HG03378 (cell line): Measurements from ENCODE around the gene CARD19.
A peak's percentile ranks its signal among the peaks of the same experiment; 100 is the strongest.

Experiments used
- ATAC-seq: cut with Tn5 transposase; IDR thresholded peaks from one replicate; pipeline ENCODE4 v1.9.1; 2021; ENCODE audit warnings: mild to moderate bottlenecking, moderate library complexity; ENCODE audit not compliant: unreplicated experiment

Gene CARD19

DNA sequence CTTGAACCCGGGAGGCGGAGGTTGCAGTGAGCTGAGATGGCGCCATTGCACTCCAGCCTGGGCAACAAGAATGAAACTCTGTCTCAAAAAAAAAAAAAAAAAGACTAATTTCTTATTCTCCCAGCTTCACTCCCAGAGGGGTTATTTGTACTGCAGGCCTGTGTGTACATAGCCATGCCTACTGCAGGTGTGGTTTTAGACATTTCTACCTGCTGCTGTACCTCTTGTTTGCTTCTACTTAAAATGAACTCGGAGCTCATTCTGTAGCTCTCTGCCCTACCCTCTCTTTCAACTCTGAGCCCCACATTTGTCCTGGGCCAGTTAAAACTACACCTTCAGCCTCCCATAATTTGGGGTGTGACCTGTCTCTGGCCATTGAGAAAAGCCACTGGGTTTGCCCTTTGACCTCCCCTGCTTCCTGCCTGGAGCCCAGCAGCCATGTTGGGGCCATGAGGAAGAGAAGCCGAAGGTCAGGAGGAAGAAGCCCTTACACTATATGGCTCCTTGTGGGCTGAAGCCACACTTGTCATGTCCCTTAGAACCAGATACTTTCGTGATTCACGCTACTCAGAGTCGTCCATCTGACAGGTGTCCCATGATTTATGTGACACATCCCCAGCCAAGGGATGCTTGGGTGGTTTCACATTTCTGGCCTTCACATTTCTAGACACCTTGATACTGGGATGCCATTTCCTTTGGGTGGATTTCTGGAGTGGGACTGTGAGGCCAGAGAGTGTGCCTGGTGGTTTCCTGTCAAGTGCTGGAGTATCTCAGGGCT, 9.4 kb upstream of the CARD19 start:
- ATAC-seq: no peak

DNA sequence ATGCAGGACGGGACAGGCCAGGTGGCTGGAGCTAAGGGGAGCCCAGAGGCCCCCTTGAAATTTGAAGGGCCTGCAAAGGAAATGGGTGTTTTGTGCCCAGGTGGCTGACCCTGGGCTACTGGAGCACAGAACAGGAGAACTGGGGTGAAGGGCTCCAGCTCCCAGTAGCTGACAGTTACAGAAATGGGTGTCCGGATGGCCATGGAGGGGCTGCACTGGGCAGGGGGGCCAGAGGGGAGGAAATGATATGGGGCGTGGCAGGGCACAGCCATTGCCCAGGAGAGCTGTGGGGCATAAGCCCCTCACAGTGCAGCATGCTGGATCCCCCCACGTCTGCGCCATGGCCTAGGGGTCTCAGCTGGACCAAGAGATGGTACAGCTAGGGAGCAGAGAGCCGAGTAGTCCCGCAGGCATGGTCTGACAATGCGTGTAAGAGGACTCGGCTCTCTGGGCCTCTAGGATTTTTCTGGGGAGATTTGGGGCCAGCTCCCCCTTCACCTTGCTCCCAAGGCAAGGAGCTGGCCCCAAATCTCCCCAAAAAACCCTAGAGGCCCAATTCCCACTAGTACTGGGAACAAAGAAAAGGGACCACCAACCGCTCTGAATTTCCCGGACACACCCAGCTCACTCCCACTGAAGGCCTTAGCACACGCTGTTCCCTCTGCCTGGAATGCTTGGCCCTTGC, 7.9 kb upstream of the CARD19 start:
- no peak for ATAC-seq

DNA sequence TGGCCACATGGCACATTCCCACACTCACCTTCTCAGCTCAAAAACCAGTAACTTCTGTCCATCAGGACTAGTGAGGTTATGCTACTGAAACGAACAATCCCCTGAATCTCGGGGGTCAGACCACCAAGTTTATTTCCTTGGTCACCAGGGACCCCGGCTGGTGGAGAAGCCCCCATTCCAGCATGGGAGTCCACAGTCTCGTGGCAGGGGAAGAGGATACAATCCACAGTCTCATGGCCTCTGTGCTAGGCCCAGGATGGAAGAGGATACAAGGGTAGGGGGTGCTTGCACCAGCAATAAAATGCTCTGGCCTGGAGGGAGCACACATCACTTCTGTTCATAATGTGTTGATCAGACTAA, 7.4 kb upstream of the CARD19 start:
- no peak for ATAC-seq

DNA sequence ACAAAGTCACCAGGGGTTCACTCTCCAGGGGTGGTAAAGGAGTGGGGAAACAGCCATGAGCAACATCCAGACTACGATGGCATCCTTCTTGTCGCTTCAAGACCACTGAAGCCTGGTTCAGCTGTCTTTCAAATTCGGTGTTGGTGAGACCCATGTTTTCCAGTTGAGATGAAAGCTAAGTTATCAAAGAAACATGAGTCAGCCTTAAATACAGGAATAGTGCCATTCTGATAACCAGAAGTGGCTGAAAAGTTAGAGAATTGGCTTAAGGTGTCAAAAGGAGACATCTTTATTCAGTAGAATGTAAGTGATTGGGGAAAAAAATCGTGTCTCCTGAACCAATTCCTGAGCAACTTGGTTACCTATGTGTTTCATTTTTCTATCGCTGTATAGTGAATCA, 7.0 kb upstream of the CARD19 start:
- ATAC-seq: no peak

DNA sequence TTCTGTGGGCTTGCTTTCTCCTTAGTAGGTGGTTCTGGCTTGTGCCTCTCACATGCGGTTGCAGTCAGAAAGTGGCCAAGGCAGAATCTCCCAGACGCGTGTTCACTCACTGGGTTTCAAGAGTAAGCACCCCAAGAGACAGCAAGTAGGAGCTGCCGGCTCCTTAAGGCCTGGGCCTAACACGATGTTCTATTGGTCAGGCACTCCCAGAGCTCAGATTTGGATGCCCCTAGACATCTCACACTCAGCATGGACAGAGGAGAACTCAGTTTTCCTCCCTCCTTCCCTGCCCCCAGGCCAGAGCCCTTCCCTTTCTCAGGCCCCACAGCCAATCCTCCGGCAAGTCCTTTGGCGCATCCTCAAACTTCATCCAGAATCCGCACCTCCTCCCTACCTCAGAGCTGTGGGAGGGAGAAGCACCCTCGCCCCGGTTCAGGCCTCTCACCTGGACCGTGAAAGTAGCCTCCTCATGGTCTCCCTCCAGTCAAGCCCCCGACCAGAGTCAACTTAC, 6.5 kb upstream of the CARD19 start:
- no peak for ATAC-seq

DNA sequence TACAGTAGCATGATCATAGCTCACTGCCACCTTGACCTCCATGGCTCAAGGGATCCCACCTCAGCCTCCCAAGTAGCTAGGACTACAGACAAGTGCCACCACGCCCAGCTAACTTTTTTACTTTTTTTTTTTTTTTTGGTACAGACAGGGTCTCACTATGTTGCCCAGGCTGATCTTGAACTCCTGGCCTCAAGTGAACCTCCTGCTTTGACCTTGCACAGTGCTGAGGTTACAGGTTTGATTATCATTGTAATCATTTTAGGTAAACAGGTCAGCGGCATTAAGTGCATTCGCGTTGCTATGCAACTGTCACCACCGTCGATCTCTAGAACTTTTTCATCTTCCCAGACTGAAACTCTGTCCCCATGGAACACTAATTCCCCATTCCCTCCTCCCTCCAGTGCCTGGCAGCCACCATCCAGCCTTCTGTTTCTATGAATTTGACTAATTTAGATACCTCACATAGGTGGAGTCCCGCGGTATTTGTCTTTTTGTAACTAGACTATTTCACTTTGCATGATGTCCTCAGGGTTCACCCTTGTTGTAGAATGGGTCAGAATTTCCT, 5.8 kb upstream of the CARD19 start:
- ATAC-seq: no peak

DNA sequence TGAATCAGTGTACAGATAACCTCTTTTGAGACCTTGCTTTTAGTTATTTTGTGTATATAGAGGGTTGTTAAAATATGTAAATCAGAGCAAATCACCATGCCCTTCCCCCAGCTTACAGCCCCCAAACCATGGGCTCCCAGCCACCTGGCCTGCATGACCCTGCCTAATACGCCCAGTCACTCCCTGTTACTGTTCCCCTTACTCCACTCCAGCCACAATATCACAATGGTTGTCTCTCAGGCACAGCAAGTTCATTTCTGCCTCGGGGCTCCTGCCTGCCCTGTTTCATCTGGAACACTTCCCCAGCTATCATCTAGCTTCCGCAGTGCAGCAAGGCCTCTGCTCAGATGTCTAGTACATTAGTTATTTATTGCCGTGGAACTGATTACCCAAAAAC, 5.0 kb upstream of the CARD19 start:
- no peak for ATAC-seq

DNA sequence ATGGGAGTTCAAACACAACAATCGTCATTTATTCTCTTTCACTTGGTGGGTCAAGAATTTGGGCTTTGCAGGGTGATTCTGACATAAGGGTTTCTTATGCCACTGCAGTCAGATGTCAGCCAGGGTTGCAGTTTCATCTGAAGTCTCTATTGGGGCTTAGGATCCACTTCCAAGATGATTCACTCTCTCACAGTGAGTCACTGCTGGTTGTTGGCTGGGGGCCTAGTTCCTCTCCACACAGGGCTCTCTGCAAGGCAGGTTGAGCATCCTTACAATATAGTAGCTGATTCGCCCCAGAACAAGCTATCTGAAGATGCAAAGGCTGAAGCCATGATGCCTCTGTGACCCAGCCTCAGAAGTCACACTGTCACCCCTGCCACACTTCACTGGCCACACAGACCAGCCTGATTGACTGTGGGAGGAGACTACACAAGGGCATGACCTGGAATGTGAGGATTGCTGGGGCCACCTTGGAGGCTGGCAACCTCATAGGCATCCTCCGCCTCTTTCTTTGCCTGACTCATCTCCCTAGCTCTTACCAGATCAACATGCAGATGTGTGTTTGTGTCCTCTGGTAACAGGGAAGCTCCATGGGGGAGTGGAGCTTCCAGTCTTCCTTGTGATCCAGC, 4.5 kb upstream of the CARD19 start:
- no peak for ATAC-seq

DNA sequence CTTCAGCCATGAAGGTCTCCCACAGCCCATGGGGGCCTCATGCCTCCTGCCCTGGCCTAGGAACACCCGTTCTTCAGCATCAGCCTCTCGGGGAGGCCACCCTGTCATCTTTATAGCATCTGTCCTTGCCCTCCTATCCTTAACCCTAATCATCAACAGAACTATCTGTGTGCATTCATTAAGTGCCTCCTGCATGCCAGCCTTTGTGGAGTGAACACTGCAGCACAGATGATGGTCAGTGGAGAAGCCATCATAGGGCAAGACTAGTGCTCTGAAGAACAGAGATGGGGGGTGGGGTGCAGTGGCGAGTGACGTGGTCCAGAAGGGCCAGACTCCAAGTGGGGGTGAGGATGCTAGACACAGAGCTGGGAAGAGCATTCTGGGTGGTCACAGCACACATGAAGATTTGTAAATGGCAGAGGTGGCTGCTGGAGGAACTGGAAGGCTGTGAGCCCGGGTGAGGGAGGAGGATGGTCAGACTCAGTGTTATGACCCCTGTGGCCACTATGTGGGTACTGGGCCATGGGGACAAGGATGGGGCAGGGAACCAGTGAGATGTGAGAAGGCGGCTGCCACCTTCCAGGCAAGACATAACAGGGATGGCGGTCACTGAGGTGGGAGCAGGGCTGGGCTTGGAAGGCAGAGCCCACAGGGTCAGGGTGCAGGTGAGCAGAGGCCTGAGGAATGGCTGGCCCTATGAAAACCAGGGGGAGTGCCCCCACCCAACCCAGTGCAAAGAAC, 3.6 kb upstream of the CARD19 start:
- ATAC-seq: no peak

DNA sequence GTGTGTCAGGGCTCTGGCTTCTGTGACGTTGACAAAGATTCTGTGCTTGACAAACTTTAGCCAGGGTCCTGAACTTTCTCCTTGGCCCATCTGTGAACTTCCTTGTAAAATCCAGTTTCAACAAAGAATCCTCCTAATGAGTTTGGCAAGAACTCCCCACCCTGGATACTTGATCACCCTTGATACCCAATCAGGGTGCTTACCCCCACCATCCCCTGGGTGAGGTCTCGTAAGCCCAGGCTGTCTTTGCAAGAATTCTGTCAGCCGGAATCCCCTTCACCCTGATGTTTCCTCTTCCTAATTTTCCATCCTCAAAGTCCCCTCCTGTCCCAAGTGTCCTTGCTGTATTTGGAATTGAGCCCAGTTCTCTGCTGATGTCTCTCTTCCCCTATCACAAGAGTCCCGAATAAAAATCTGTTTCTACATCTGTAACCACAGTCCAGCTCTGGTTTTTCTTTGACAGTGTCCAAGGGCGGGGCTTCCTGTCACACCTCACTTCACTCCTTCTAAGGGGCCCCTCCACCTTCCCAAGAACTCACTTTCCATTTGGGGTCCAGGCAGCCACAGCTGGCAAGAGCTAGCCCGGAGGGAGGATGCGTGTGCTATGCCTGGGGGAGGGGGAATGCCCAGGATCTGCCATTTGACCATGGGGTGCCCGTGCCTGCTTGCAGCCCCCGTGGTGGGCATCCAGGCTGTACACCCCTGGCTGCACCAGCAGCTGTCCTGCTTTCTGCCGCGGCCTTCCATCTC, 2.7 kb upstream of the CARD19 start:
- ATAC-seq: no peak

DNA sequence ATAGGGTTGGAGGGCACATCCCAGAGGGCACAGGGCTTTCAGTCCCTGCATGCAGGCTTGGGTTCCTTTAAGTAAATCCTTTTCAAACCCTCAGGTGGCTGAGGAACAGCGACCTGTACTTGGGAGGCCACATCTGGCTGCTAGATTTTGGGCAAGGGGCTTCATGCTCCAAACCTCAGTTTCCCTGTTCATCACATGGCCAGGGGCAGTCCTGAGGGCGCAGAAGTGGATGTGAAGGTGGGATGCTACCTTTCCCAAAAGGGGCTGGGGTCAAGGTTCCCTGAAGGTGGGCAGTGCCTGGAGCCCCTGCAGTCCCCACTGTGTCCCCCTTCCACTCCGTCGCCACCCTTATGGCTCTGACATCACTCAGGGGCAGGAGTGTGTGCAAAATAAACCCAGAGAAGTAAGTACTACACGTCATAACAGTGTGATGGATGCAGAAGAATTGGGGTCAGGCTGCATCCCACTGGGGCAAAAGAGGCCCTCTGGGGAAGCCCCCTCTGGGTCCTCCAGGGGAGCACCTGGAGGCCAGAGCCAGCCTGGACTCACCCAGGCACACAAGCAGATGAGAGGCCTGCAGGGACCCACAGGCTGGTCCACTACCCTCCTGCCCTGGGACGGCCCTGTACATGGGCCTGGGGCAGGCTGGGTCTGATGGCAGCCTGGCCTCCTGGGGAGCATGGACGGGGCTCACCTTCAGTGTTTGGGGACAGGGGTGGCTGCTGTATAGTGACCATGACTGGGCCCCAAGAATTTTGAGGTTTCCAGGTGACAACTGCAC, 1.9 kb upstream of the CARD19 start:
- ATAC-seq: no peak

DNA sequence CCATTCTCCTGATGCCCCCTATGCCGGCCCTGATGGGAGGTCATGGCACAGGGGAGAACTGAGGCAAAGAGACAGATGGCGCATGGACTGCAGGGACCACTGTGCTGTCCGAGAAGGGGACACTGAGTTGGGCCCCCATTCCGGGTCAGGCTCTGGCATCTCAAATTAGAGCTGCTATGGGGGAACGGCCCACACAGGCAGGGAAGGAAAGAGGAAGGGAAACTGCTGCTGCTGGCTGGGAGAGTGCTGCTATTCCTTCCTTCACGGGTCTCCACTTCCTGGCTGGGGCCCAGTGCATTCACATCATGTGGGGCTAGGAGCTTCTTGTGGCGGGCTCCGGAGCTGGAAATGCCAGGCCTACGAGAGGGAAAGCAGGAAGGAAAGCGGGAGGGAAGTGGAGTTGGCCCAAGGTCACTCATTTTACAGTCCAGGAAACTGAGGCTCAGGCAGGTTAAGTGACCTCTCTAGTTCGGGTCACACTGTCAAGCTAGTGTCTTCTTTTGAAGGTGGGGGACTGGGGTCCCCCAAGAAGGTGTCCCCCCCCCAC, 1.3 kb upstream of the CARD19 start:
- no peak for ATAC-seq

DNA sequence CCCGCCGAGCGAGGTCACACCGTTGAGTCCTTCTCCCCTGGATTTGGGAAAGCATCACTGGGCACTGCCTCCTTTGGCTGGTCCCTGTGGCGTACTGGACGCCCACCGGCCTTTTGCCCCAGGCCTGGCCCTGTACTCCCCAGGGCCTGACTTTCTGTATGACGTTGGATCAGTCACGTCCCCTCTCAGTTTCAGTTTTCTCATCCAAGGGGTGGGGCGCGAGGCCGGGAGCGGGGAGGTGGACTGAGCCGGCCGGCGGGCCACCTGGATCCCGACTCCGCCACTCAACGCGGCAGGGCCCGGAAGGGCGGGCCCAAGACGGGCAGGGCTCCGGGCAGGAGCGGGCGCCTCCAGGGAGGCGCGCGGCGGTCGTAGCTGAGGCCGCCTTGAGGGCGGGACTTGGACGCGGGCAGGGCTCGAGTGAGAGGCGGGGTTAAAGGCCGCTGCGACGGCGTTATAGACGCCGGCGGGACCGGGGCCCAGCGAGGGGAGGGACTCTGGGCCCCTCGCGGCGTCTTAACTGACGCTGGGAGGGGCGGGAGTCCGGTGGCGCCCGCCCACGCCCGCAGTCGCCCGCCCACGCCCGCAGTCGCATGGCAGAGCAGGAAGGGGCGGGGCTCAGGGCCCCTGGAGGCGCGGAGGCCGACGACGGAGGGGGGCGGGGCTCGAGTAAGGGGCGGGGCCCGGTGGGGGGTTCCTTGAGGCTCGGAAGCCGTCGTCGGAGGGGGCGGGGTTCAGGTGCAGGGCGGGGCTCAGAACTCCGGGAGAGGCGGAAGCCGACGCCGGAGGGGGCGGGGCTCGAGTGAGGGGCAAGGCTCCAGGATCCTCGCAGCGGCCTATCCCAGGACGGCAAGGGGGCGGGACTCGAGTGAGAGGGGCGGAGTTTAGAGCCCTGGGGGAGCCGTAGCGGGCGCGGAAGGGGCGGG, 549 bp upstream of the CARD19 start:
- peak; percentile 42 for ATAC-seq

DNA sequence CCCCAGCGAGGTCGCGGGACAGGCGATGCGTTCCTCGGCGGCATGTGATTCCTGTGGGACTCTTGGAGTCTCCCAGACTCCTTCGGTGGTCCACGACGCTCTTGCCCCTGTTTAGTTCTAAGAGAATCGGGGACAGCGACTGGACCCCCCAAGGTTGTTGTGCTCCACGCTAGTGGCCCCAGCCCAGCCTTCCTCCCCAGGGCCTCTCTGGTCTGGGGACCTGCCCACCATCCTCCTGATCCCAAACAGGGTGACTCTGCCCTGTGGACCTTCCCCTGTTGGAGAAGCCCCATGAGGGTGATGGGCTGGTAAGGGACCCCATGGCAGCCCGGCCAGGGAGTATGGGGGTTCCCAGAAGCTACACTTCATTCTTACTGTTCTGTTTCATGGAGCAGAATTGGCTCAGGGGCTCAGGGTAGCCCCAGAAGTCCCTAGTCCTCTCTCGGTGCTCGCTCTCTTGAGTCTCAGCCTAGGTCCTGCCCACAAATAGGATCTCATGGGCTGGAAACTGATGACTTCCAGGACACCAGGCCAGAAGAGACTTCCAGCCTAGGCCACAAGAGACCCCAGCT, 880 bp downstream of the CARD19 start:
- no peak for ATAC-seq

DNA sequence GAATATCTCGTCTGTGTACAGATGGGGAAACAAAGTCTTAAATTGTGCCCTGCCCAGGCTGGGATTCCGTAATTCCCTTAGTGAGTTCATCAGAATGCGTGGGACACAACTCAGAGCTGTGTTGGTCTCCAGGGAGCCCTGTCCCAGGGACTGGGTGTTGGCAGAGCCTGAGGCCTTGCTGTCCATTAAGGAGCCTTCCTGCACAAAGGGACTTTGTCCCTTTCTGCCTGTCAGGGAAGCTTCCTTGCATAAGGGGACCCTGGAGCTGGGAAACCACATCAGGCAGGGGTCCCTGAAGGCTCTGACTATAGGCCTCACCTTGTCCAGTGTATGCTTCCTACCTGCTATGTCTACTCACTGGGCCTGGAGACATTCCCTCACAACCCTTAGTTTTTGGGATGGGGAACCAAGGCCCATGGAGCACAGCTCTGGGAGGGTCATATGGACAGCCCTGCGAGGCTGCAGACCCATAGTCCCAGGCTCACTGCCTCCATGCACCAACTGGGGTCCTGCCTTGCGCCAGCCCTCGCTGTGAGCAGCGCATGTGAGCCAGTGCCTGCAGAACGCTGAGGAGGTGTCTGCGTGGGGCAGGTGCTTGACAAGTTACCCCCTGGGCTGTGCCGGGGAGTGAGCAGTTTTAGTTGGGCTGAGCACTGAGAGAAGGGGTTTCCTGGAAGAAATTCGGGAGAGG, 1.6 kb downstream of the CARD19 start:
- ATAC-seq: no peak

DNA sequence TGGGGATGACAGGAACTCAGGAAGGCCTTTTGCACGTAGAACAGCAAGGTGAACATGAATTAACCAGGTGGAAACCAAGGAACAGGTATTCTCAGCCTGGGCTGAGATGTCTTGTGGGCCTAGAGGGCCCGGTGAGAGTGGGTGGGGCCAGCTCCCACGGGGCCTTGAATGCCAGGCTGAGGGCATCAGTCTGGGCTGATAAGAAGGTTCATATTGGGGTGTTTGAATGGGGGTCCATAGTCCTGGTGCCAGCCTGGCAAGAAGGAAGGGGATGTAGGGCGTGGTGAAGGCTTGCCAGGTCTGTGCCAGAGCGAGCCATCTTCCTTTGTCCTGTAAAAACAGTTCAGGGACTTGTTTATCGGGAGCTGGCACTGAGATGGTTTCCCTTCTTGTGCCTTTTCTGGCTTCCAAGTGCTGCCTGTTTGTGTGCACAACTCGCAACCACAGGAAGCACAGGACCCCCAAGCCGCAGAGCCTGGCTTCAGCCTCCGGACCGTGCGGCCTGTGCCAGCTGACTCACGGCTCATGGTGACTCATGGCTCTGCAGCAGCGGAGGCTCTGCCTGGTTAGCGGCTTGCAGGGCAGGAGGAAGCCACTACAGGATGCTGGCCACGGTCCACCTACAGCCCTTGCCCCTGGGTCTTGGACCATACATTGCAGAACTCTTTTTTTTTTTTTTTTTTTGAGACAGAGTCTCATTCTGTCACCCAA, 2.4 kb downstream of the CARD19 start:
- no peak for ATAC-seq
